ENCODE data around the gene PIR. TPM values are rescaled to one million over a fixed set of nuclear protein-coding genes. Genes with fewer than 3 reads are reported as not detected.

PIR gene
- total and polyA plus RNA-seq, 5 donors from 2014 or later, result 0.14 TPM; not detected in 4

GRCh38 chrX:15344106-15344505 lies 149.0 kb downstream of the PIR start:
- Mint-ChIP-seq H3K9me3 (peaks cover 0 to 2% (median 0%) of the 10 kb centered on the region in 7 donors), H3K4me3 (no peak overlapping the region), H3K27ac (no peak overlapping the region), H3K36me3 (no peaks in the 10 kb centered on the region), H3K4me1 (no peaks in the 10 kb centered on the region), H3K27me3 (peaks cover 26% of the 10 kb centered on the region)
- no peak for DNase-seq
- Histone ChIP-seq H3K4me1 (ENCODE audit: control insufficient read depth, insufficient read depth, low read length, poor library complexity, severe bottlenecking) (no peaks in the 10 kb centered on the region), H3K36me3 (ENCODE audit: control insufficient read depth, insufficient read depth, low read length) (no peaks in the 10 kb centered on the region), H3K9me3 (ENCODE audit: control insufficient read depth in 2 of 2, low read length in 2 of 2) (no peaks in the 10 kb centered on the region), H3K27ac (ENCODE audit: insufficient read depth, low read length, poor library complexity, severe bottlenecking) (no peak overlapping the region), H3K4me3 (ENCODE audit: low read depth, low read length) (no peak overlapping the region), H3K27me3 (ENCODE audit: control insufficient read depth, insufficient read depth, low read length) (peaks cover 2% of the 10 kb centered on the region)
- ATAC-seq (ENCODE audit: low read depth in 2 of 2), result no peak

- peaks cover 8% of the 10 kb centered on the region for H3K27me3 ChIP-seq (ENCODE audit: control insufficient read depth, insufficient read depth, low read length)
- no peaks in the 10 kb centered on the region for H3K4me1 Mint-ChIP-seq
- no peaks in the 10 kb centered on the region for H3K36me3 Mint-ChIP-seq
- no peaks in the 10 kb centered on the region for H3K9me3 ChIP-seq (ENCODE audit: control insufficient read depth in 2 of 2, low read length in 2 of 2)
- no peak overlapping the region for H3K4me3 Mint-ChIP-seq
- H3K4me1 ChIP-seq (ENCODE audit: control insufficient read depth, insufficient read depth, low read length, poor library complexity, severe bottlenecking), result no peaks in the 10 kb centered on the region
- ATAC-seq (ENCODE audit: low read depth in 2 of 2), result no peak
- no peak overlapping the region for H3K4me3 ChIP-seq (ENCODE audit: low read depth, low read length)
- DNase-seq, result no peak
- H3K27me3 Mint-ChIP-seq, result peaks cover 21% of the 10 kb centered on the region
- peaks cover 0 to 2% (median 0%) of the 10 kb centered on the region in 7 donors for H3K9me3 Mint-ChIP-seq
- no peak overlapping the region for H3K27ac ChIP-seq (ENCODE audit: insufficient read depth, low read length, poor library complexity, severe bottlenecking)
- H3K27ac Mint-ChIP-seq, result no peak overlapping the region
- H3K36me3 ChIP-seq (ENCODE audit: control insufficient read depth, insufficient read depth, low read length), result no peaks in the 10 kb centered on the region
These were observed 150.1 kb downstream of the PIR start for GRCh38 chrX:15343075-15343476.

- Histone ChIP-seq H3K4me3 (ENCODE audit: low read depth, low read length) (no peak overlapping the region), H3K27ac (ENCODE audit: insufficient read depth, low read length, poor library complexity, severe bottlenecking) (no peak overlapping the region), H3K36me3 (ENCODE audit: control insufficient read depth, insufficient read depth, low read length) (no peaks in the 10 kb centered on the region), H3K9me3 (ENCODE audit: control insufficient read depth in 2 of 2, low read length in 2 of 2) (no peaks in the 10 kb centered on the region), H3K27me3 (ENCODE audit: control insufficient read depth, insufficient read depth, low read length) (peaks cover 17% of the 10 kb centered on the region), H3K4me1 (ENCODE audit: control insufficient read depth, insufficient read depth, low read length, poor library complexity, severe bottlenecking) (peaks cover 6% of the 10 kb centered on the region)
- ATAC-seq (ENCODE audit: low read depth in 2 of 2) (no peak), DNase-seq (no peak)
- no peak overlapping the region for H3K4me3 Mint-ChIP-seq
- peaks cover 0 to 7% (median 5%) of the 10 kb centered on the region in 4 donors for H3K4me1 Mint-ChIP-seq
- H3K27ac Mint-ChIP-seq, result no peak overlapping the region
- H3K27me3 Mint-ChIP-seq, result peaks cover 29% of the 10 kb centered on the region
- H3K9me3 Mint-ChIP-seq, result peaks cover 0 to 2% (median 0%) of the 10 kb centered on the region in 7 donors
- H3K36me3 Mint-ChIP-seq, result no peaks in the 10 kb centered on the region
These were observed 152.3 kb downstream of the PIR start for GRCh38 chrX:15340867-15341266.

- peaks cover 15% of the 10 kb centered on the region for H3K27me3 ChIP-seq (ENCODE audit: control insufficient read depth, insufficient read depth, low read length)
- no peaks in the 10 kb centered on the region for H3K36me3 Mint-ChIP-seq
- ATAC-seq (ENCODE audit: low read depth in 2 of 2), result no peak
- H3K9me3 ChIP-seq (ENCODE audit: control insufficient read depth in 2 of 2, low read length in 2 of 2), result no peaks in the 10 kb centered on the region
- peaks cover 6% of the 10 kb centered on the region for H3K4me1 ChIP-seq (ENCODE audit: control insufficient read depth, insufficient read depth, low read length, poor library complexity, severe bottlenecking)
- H3K27ac ChIP-seq (ENCODE audit: insufficient read depth, low read length, poor library complexity, severe bottlenecking), result peak overlapping the region; percentile 85
- H3K4me3 ChIP-seq (ENCODE audit: low read depth, low read length), result peak overlapping the region; percentile 85
- H3K36me3 ChIP-seq (ENCODE audit: control insufficient read depth, insufficient read depth, low read length), result peaks cover 12% of the 10 kb centered on the region
- H3K4me1 Mint-ChIP-seq, result peaks cover 14 to 29% (median 21%) of the 10 kb centered on the region in 4 donors
- peak overlapping the region; percentile 91 to 98 (median 95) for H3K4me3 Mint-ChIP-seq
- H3K27ac Mint-ChIP-seq, result peak overlapping the region; percentile 82 to 96 (median 95)
- peak in 2 of 3 donors; percentile 20 to 58 for DNase-seq
- H3K9me3 Mint-ChIP-seq, result peaks cover 0 to 2% (median 0%) of the 10 kb centered on the region in 7 donors
- H3K27me3 Mint-ChIP-seq, result peaks cover 22% of the 10 kb centered on the region
These were observed 157.1 kb downstream of the PIR start for GRCh38 chrX:15336023-15336413.

- Mint-ChIP-seq H3K4me3 (peak within 1 kb of the TSS; percentile 91 to 98 (median 95)), H3K27ac (peak within 1 kb of the TSS; percentile 82 to 96 (median 95))
These were observed 157.8 kb downstream of the PIR start, which contains the start of gene PIGA for GRCh38 chrX:15335135-15336022. TSS of gene PIGA (minus strand) at chrX:15335523. CDS start at chrX:15331930, 3,593 bp downstream.

More at GRCh38 chrX:15335135-15336022, 157.8 kb downstream of the PIR start, which contains the start of gene PIGA:
- ATAC-seq (ENCODE audit: low read depth in 2 of 2) (peak; percentile 97 to 98), DNase-seq (peak; percentile 87 to 96 (median 91))
- Mint-ChIP-seq H3K4me1 (peaks cover 14 to 29% (median 21%) of the 10 kb centered on the region in 4 donors), H3K36me3 (no peaks in the 10 kb centered on the region), H3K27me3 (peaks cover 16% of the 10 kb centered on the region), H3K9me3 (peaks cover 0 to 2% (median 0%) of the 10 kb centered on the region in 7 donors)
- Histone ChIP-seq H3K4me3 (ENCODE audit: low read depth, low read length) (peak within 1 kb of the TSS; percentile 85), H3K27ac (ENCODE audit: insufficient read depth, low read length, poor library complexity, severe bottlenecking) (peak within 1 kb of the TSS; percentile 85), H3K36me3 (ENCODE audit: control insufficient read depth, insufficient read depth, low read length) (peaks cover 13% of the 10 kb centered on the region), H3K4me1 (ENCODE audit: control insufficient read depth, insufficient read depth, low read length, poor library complexity, severe bottlenecking) (peaks cover 6% of the 10 kb centered on the region), H3K27me3 (ENCODE audit: control insufficient read depth, insufficient read depth, low read length) (peaks cover 15% of the 10 kb centered on the region), H3K9me3 (ENCODE audit: control insufficient read depth in 2 of 2, low read length in 2 of 2) (no peaks in the 10 kb centered on the region)

Other genes with a start within 250 kb of the PIR start
- not detected for gene ASB9, start 223.2 kb downstream of the PIR start, total RNA-seq
- under 1 TPM in 2 of 4 donors, not detected in 2; 0.29 to 0.32 TPM for gene ASB9, start 223.2 kb downstream of the PIR start, polyA plus RNA-seq
- gene ASB11, start 177.7 kb downstream of the PIR start, total RNA-seq, result 0.30 TPM
- gene ASB11, start 177.7 kb downstream of the PIR start, polyA plus RNA-seq, result not detected
- 119 TPM for gene PIGA, start 157.8 kb downstream of the PIR start, total RNA-seq
- gene PIGA, start 157.8 kb downstream of the PIR start, polyA plus RNA-seq, result 10 to 100 TPM in 1 of 4 donors, 1 to 10 TPM in 3; 5.5 to 10.1 (median 8.0) TPM
- not detected for gene VEGFD, start 108.9 kb downstream of the PIR start, total RNA-seq
- not detected for gene VEGFD, start 108.9 kb downstream of the PIR start, polyA plus RNA-seq
- not detected for gene BMX, start 7.5 kb upstream of the PIR start, total RNA-seq
- not detected for gene BMX, start 7.5 kb upstream of the PIR start, polyA plus RNA-seq
- not detected for gene ACE2, start 107.6 kb upstream of the PIR start, total RNA-seq
- gene ACE2, start 107.6 kb upstream of the PIR start, polyA plus RNA-seq, result not detected
- not detected for gene CLTRN, start 171.5 kb upstream of the PIR start, total RNA-seq
- under 1 TPM in 3 of 4 donors, not detected in 1; 0.11 to 0.17 (median 0.17) TPM for gene CLTRN, start 171.5 kb upstream of the PIR start, polyA plus RNA-seq
- 74.3 TPM for gene CA5B, start 244.9 kb upstream of the PIR start, total RNA-seq
- 10 to 100 TPM; 34.9 to 69.5 (median 44.0) TPM for gene CA5B, start 244.9 kb upstream of the PIR start, polyA plus RNA-seq